GM23338 (cell line): ENCODE results near the gene TMEM94. TPM values are rescaled to one million over a fixed set of nuclear protein-coding genes. Genes with fewer than 3 reads are reported as not detected.

Experiments
- ATAC-seq: fragments of 200-7000 bp; cut with Tn5 transposase; 3 replicates; pipeline ENCODE4 v1.9.1; 2020
- DNase-seq: peaks from one replicate; pipeline ENCODE4 v3.0.0-alpha.2; 2015; ENCODE audit warnings: low spot score
- H2AFZ ChIP-seq: fragments of 200-600 bp; sonication (generic); 2 replicates; pipeline ENCODE4 v1.8.0; 2016; ENCODE audit warnings: antibody characterized with exemption, mild to moderate bottlenecking, moderate library complexity
- H3F3A ChIP-seq: fragments of 200-600 bp; sonication (generic); replicated peaks from 2 replicates; pipeline ENCODE4 v1.8.0; 2017; ENCODE audit warnings: antibody characterized with exemption, mixed run types, low read depth
- H3K27ac ChIP-seq: fragments of 200-600 bp; sonication (generic); 2 replicates; pipeline ENCODE4 v1.6.1; 2016; ENCODE audit warnings: low read depth
- H3K27me3 ChIP-seq: fragments of 200-600 bp; sonication (generic); 2 replicates; pipeline ENCODE4 v1.8.0; 2016; ENCODE audit warnings: mild to moderate bottlenecking, mixed run types, moderate library complexity; ENCODE audit not compliant: insufficient read depth
- H3K36me3 ChIP-seq: fragments of 200-600 bp; sonication (generic); 2 replicates; pipeline ENCODE4 v1.8.0; 2016; ENCODE audit warnings: mild to moderate bottlenecking; ENCODE audit not compliant: insufficient read depth
- H3K4me1 ChIP-seq: fragments of 200-600 bp; sonication (generic); 2 replicates; pipeline ENCODE4 v1.8.0; 2016; ENCODE audit warnings: mild to moderate bottlenecking, moderate library complexity; ENCODE audit not compliant: insufficient read depth
- H3K4me2 ChIP-seq: fragments of 200-600 bp; sonication (generic); 2 replicates; pipeline ENCODE4 v1.7.1; 2017; ENCODE audit warnings: mixed run types
- H3K4me3 ChIP-seq: fragments of 200-600 bp; sonication (generic); 2 replicates; pipeline ENCODE4 v1.6.1; 2016; ENCODE audit warnings: mixed run types
- H3K79me2 ChIP-seq: fragments of 200-600 bp; sonication (generic); replicated peaks from 2 replicates; pipeline ENCODE4 v1.8.0; 2017; ENCODE audit warnings: mild to moderate bottlenecking; ENCODE audit not compliant: insufficient read depth
- H3K9me2 ChIP-seq: fragments of 200-600 bp; sonication (generic); 2 replicates; pipeline ENCODE4 v1.8.0; 2017; ENCODE audit not compliant: insufficient read depth
- H4K20me1 ChIP-seq: fragments of 200-600 bp; sonication (generic); replicated peaks from 2 replicates; pipeline ENCODE4 v1.8.0; 2017; ENCODE audit warnings: mild to moderate bottlenecking; ENCODE audit not compliant: insufficient read depth
- H3K27ac Mint-ChIP-seq: 2 replicates; pipeline ENCODE4 v1.8.0; 2020; ENCODE audit warnings: inconsistent platforms, mild to moderate bottlenecking, moderate library complexity, mixed read lengths
- H3K27me3 Mint-ChIP-seq: 3 replicates; pipeline ENCODE4 v1.8.0; 2022; ENCODE audit warnings: low read depth, mild to moderate bottlenecking, moderate library complexity, mixed read lengths, inconsistent platforms; ENCODE audit not compliant: insufficient read depth, poor library complexity
- H3K36me3 Mint-ChIP-seq: 3 replicates; pipeline ENCODE4 v1.8.0; 2021; ENCODE audit warnings: low read depth, mild to moderate bottlenecking, inconsistent platforms, moderate library complexity, mixed read lengths
- H3K4me1 Mint-ChIP-seq: 3 replicates; pipeline ENCODE4 v1.8.0; 2020; ENCODE audit warnings: mild to moderate bottlenecking, inconsistent platforms, mixed read lengths
- H3K4me3 Mint-ChIP-seq: 3 replicates; pipeline ENCODE4 v1.8.0; 2021; ENCODE audit warnings: moderate library complexity, mild to moderate bottlenecking, inconsistent platforms, mixed read lengths
- H3K9me3 Mint-ChIP-seq: 3 replicates; pipeline ENCODE4 v1.8.0; 2020; ENCODE audit warnings: moderate library complexity, mild to moderate bottlenecking, inconsistent platforms, mixed read lengths
- CREB1 ChIP-seq: fragments of 250-450 bp; sonication (Bioruptor Pico); IDR thresholded peaks from 2 replicates; pipeline ENCODE4 v1.5.0; 2020; ENCODE audit warnings: low read depth, mild to moderate bottlenecking, moderate library complexity
- ETS1 ChIP-seq: IDR thresholded peaks from 2 replicates; pipeline ENCODE4 v1.6.1; 2016; ENCODE audit warnings: antibody characterized with exemption
- EZH2 ChIP-seq: fragments of 200-600 bp; sonication (generic); IDR thresholded peaks from one replicate; pipeline ENCODE4 v1.8.0; 2017; ENCODE audit warnings: antibody characterized with exemption, mild to moderate bottlenecking, low read depth; ENCODE audit not compliant: unreplicated experiment
- EZH2phosphoT487 ChIP-seq: fragments of 200-600 bp; sonication (generic); IDR thresholded peaks from one replicate; pipeline ENCODE4 v1.8.1; 2018; ENCODE audit warnings: antibody characterized with exemption; ENCODE audit not compliant: unreplicated experiment
- JUNB ChIP-seq: IDR thresholded peaks from one replicate; pipeline ENCODE4 v1.6.1; 2016; ENCODE audit warnings: antibody characterized with exemption; ENCODE audit not compliant: unreplicated experiment
- NANOG ChIP-seq: IDR thresholded peaks from 2 replicates; pipeline ENCODE4 v1.6.1; 2016; ENCODE audit warnings: antibody characterized with exemption, borderline replicate concordance
- POLR2AphosphoS5 ChIP-seq: IDR thresholded peaks from 2 replicates; pipeline ENCODE4 v1.6.1; 2016; ENCODE audit warnings: antibody characterized with exemption, low read depth
- STAT1 ChIP-seq: IDR thresholded peaks from one replicate; pipeline ENCODE4 v1.6.1; 2016; ENCODE audit warnings: antibody characterized with exemption; ENCODE audit not compliant: unreplicated experiment
- ZNF114 ChIP-seq: fragments of 250-450 bp; sonication (Bioruptor Pico); IDR thresholded peaks from 2 replicates; pipeline ENCODE4 v1.5.0; 2020; ENCODE audit warnings: mild to moderate bottlenecking, moderate library complexity
- ZNF331 ChIP-seq: fragments of 250-450 bp; sonication (Bioruptor Pico); IDR thresholded peaks from 2 replicates; pipeline ENCODE4 v1.5.0; 2020; ENCODE audit warnings: low read depth, mild to moderate bottlenecking, moderate library complexity
- polyA plus RNA-seq: library from polyadenylated mRNA; unstranded; fragments of >200 nt; fragmentation: Nextera tagmentation; extraction: Ambion mirVana; gene quantifications from 2 replicates; pipeline ENCODE4 v1.2.1, GENCODE V29; 2016
- total RNA-seq: library from RNA; depleted of rRNA; stranded (reverse); fragments of >200 nt; shearing (Covaris generic); gene quantifications from 2 replicates; pipeline ENCODE4 v1.2.3, GENCODE V29; 2014
- TF ChIP-seq, protein P1 (sequence below): fragments of 250-450 bp; sonication (Bioruptor Pico); IDR thresholded peaks from 2 replicates; pipeline ENCODE4 v1.5.0; 2020; ENCODE audit warnings: mild to moderate bottlenecking, moderate library complexity
- TF ChIP-seq, protein P2 (sequence below): IDR thresholded peaks from one replicate; pipeline ENCODE4 v1.6.1; 2018; ENCODE audit warnings: antibody characterized with exemption; ENCODE audit not compliant: unreplicated experiment
- TF ChIP-seq, protein P3 (sequence below), 2 experiments: fragments of 200-600 bp in 1 of 2; sonication (generic) in 1 of 2; conservative IDR thresholded peaks; 2 replicates each; pipeline versions ENCODE4 v1.5.1 to v1.6.1; 2016 to 2017; ENCODE audit warnings: antibody characterized with exemption in 2 of 2, low read depth in 2 of 2, mild to moderate bottlenecking in 2 of 2, moderate library complexity in 1 of 2

TMEM94 gene
- total and polyA plus RNA-seq, 2 experiments from 2014 or later: 24.0 to 66.0 TPM

- no peak for TF ChIP-seq EZH2
- TF ChIP-seq POLR2AphosphoS5: no peak
- TF ChIP-seq, protein P1, sequence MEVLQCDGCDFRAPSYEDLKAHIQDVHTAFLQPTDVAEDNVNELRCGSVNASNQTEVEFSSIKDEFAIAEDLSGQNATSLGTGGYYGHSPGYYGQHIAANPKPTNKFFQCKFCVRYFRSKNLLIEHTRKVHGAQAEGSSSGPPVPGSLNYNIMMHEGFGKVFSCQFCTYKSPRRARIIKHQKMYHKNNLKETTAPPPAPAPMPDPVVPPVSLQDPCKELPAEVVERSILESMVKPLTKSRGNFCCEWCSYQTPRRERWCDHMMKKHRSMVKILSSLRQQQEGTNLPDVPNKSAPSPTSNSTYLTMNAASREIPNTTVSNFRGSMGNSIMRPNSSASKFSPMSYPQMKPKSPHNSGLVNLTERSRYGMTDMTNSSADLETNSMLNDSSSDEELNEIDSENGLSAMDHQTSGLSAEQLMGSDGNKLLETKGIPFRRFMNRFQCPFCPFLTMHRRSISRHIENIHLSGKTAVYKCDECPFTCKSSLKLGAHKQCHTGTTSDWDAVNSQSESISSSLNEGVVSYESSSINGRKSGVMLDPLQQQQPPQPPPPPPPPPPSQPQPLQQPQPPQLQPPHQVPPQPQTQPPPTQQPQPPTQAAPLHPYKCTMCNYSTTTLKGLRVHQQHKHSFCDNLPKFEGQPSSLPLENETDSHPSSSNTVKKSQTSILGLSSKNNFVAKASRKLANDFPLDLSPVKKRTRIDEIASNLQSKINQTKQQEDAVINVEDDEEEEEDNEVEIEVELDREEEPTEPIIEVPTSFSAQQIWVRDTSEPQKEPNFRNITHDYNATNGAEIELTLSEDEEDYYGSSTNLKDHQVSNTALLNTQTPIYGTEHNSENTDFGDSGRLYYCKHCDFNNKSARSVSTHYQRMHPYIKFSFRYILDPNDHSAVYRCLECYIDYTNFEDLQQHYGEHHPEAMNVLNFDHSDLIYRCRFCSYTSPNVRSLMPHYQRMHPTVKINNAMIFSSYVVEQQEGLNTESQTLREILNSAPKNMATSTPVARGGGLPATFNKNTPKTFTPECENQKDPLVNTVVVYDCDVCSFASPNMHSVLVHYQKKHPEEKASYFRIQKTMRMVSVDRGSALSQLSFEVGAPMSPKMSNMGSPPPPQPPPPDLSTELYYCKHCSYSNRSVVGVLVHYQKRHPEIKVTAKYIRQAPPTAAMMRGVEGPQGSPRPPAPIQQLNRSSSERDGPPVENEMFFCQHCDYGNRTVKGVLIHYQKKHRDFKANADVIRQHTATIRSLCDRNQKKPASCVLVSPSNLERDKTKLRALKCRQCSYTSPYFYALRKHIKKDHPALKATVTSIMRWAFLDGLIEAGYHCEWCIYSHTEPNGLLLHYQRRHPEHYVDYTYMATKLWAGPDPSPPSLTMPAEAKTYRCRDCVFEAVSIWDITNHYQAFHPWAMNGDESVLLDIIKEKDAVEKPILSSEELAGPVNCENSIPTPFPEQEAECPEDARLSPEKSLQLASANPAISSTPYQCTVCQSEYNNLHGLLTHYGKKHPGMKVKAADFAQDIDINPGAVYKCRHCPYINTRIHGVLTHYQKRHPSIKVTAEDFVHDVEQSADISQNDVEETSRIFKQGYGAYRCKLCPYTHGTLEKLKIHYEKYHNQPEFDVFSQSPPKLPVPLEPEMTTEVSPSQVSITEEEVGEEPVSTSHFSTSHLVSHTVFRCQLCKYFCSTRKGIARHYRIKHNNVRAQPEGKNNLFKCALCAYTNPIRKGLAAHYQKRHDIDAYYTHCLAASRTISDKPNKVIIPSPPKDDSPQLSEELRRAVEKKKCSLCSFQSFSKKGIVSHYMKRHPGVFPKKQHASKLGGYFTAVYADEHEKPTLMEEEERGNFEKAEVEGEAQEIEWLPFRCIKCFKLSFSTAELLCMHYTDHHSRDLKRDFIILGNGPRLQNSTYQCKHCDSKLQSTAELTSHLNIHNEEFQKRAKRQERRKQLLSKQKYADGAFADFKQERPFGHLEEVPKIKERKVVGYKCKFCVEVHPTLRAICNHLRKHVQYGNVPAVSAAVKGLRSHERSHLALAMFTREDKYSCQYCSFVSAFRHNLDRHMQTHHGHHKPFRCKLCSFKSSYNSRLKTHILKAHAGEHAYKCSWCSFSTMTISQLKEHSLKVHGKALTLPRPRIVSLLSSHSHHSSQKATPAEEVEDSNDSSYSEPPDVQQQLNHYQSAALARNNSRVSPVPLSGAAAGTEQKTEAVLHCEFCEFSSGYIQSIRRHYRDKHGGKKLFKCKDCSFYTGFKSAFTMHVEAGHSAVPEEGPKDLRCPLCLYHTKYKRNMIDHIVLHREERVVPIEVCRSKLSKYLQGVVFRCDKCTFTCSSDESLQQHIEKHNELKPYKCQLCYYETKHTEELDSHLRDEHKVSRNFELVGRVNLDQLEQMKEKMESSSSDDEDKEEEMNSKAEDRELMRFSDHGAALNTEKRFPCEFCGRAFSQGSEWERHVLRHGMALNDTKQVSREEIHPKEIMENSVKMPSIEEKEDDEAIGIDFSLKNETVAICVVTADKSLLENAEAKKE (CRISPR knock-in tag): no peak
- TF ChIP-seq ZNF114 (CRISPR knock-in tag): no peak
- no peak for TF ChIP-seq ETS1
- no peak for TF ChIP-seq JUNB
- no peak for TF ChIP-seq ZNF331 (CRISPR knock-in tag)
- TF ChIP-seq, protein P2, sequence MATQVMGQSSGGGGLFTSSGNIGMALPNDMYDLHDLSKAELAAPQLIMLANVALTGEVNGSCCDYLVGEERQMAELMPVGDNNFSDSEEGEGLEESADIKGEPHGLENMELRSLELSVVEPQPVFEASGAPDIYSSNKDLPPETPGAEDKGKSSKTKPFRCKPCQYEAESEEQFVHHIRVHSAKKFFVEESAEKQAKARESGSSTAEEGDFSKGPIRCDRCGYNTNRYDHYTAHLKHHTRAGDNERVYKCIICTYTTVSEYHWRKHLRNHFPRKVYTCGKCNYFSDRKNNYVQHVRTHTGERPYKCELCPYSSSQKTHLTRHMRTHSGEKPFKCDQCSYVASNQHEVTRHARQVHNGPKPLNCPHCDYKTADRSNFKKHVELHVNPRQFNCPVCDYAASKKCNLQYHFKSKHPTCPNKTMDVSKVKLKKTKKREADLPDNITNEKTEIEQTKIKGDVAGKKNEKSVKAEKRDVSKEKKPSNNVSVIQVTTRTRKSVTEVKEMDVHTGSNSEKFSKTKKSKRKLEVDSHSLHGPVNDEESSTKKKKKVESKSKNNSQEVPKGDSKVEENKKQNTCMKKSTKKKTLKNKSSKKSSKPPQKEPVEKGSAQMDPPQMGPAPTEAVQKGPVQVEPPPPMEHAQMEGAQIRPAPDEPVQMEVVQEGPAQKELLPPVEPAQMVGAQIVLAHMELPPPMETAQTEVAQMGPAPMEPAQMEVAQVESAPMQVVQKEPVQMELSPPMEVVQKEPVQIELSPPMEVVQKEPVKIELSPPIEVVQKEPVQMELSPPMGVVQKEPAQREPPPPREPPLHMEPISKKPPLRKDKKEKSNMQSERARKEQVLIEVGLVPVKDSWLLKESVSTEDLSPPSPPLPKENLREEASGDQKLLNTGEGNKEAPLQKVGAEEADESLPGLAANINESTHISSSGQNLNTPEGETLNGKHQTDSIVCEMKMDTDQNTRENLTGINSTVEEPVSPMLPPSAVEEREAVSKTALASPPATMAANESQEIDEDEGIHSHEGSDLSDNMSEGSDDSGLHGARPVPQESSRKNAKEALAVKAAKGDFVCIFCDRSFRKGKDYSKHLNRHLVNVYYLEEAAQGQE: no peak
- TF ChIP-seq CREB1 (CRISPR knock-in tag): no peak
- TF ChIP-seq EZH2phosphoT487: no peak
- no peak for TF ChIP-seq STAT1
- no peak for TF ChIP-seq NANOG
- TF ChIP-seq, protein P3, sequence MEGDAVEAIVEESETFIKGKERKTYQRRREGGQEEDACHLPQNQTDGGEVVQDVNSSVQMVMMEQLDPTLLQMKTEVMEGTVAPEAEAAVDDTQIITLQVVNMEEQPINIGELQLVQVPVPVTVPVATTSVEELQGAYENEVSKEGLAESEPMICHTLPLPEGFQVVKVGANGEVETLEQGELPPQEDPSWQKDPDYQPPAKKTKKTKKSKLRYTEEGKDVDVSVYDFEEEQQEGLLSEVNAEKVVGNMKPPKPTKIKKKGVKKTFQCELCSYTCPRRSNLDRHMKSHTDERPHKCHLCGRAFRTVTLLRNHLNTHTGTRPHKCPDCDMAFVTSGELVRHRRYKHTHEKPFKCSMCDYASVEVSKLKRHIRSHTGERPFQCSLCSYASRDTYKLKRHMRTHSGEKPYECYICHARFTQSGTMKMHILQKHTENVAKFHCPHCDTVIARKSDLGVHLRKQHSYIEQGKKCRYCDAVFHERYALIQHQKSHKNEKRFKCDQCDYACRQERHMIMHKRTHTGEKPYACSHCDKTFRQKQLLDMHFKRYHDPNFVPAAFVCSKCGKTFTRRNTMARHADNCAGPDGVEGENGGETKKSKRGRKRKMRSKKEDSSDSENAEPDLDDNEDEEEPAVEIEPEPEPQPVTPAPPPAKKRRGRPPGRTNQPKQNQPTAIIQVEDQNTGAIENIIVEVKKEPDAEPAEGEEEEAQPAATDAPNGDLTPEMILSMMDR (conservative IDR thresholded peaks at IDR 0.05; ENCODE audit: low read depth in 2 of 2): no peak
- H3K27me3 Mint-ChIP-seq: peaks cover 3% of the 10 kb centered on the region
- Histone ChIP-seq H3K4me2 (no peak overlapping the region), H3F3A (no peaks in the 10 kb centered on the region), H2AFZ (no peak overlapping the region), H3K4me3 (no peak overlapping the region), H3K27me3 (no peaks in the 10 kb centered on the region), H3K27ac (no peak overlapping the region), H3K9me2 (no peaks in the 10 kb centered on the region), H3K4me1 (no peaks in the 10 kb centered on the region), H3K79me2 (no peaks in the 10 kb centered on the region), H3K36me3 (no peaks in the 10 kb centered on the region), H4K20me1 (no peaks in the 10 kb centered on the region)
- peaks cover 10% of the 10 kb centered on the region; the same call in 2 of the 3 replicates for H3K36me3 Mint-ChIP-seq
- H3K4me3 Mint-ChIP-seq: no peak overlapping the region
- no peak for DNase-seq
- H3K4me1 Mint-ChIP-seq: no peaks in the 10 kb centered on the region; the same call in 2 of the 3 replicates
- no peak for ATAC-seq
- H3K9me3 Mint-ChIP-seq: no peaks in the 10 kb centered on the region
- no peak overlapping the region for H3K27ac Mint-ChIP-seq
Observed at GRCh38 chr17:75498039-75498725, 41.7 kb downstream of the TMEM94 start.
